ENCODE results near the gene HFE. TPM values are rescaled to one million over a fixed set of nuclear protein-coding genes. Genes with fewer than 3 reads are reported as not detected.
"Not testable (repeated sequence)": the region's sequence is repeated elsewhere in the genome, so short reads cannot be mapped to it uniquely, and the experiment has no call there.

HFE gene
- total and polyA plus RNA-seq, 2 experiments from 2014 or later: 8.6 to 10.8 TPM

DNA sequence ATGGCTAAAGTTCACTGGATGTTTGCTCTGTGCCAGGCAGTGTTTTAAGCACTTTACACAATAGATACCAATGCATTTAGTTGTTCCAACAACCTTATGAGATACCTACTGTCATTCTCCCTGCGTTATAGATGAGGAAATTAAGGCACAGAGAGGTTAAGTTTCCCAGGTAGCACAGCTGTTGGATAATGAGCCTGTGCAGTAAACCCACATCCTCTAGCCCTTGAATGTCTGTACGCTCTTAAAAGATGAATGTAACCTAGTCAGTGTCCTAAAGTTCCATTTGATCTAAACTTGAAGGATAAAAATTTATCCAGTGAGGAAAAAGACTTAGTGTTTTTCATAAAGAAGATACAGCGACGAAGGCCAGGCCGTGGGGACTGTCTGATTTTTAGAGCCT, 28.0 kb downstream of the HFE start:
- H3K36me3 ChIP-seq (ENCODE audit: low read depth): no peaks in the 10 kb centered on the region
- no peak for DNase-seq
- no peaks in the 10 kb centered on the region for H3K9me3 ChIP-seq (ENCODE audit: low read depth)
- in situ Hi-C loops (cut with MboI): no loop called here
- H3K9me2 ChIP-seq (ENCODE audit: insufficient read depth): no peaks in the 10 kb centered on the region
- 89 to 93% methylated on average over 5 of the region's 5 CpGs for WGBS, 2 experiments (ENCODE audit: low coverage in 1 of 2, low lambda C conversion rate in 2 of 2, missing lambda C conversion rate in 2 of 2)
- H2AFZ ChIP-seq: no peak overlapping the region
- no peak overlapping the region for H3K27ac ChIP-seq
- no peaks in the 10 kb centered on the region for H3K27me3 ChIP-seq (replicated peaks; ENCODE audit: insufficient read depth)
- no peaks in the 10 kb centered on the region for H3K79me2 ChIP-seq (ENCODE audit: insufficient read depth)
- no peaks in the 10 kb centered on the region for H3F3A ChIP-seq (ENCODE audit: insufficient read depth)
- no peak overlapping the region for H3K4me2 ChIP-seq (ENCODE audit: unreplicated experiment)
- no peak overlapping the region for H3K4me3 ChIP-seq
- no peak overlapping the region for H3K9ac ChIP-seq
- H4K20me1 ChIP-seq (ENCODE audit: insufficient read depth): no peaks in the 10 kb centered on the region
- TF ChIP-seq EZH2phosphoT487 (IDR thresholded peaks at IDR 0.05; ENCODE audit: insufficient read depth, low read depth): no peak
- TF ChIP-seq EZH2 (IDR thresholded peaks at IDR 0.05; ENCODE audit: insufficient read depth, poor library complexity, severe bottlenecking): no peak
- H3K4me1 ChIP-seq (ENCODE audit: insufficient read depth): no peaks in the 10 kb centered on the region

DNA sequence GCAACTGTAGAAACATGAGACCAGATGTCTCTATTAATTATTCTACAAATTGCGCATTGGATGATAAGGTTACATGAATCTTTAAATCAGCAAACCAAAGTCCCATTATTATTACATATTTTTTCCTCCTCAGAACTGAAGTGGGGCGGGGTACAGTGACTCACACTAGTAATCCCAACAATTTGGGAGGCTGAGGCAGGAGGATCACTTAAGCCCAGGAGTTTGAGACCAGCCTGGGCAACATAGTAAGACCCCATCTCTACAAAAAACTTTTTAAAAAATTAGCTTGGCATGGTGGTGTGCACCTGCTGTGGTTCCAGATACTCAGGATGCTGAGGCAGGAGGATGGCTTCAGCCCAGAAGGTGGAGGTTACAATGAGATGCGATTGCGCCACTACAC, 29.0 kb downstream of the HFE start:
- H3K27me3 ChIP-seq (replicated peaks; ENCODE audit: insufficient read depth): no peaks in the 10 kb centered on the region
- TF ChIP-seq EZH2phosphoT487 (IDR thresholded peaks at IDR 0.05; ENCODE audit: insufficient read depth, low read depth) (no peak), EZH2 (IDR thresholded peaks at IDR 0.05; ENCODE audit: insufficient read depth, poor library complexity, severe bottlenecking) (no peak)
- H3K4me3 ChIP-seq: no peak overlapping the region
- H3F3A ChIP-seq (ENCODE audit: insufficient read depth): no peaks in the 10 kb centered on the region
- H3K9me3 ChIP-seq (ENCODE audit: low read depth): no peaks in the 10 kb centered on the region
- no peaks in the 10 kb centered on the region for H3K36me3 ChIP-seq (ENCODE audit: low read depth)
- no peaks in the 10 kb centered on the region for H3K4me1 ChIP-seq (ENCODE audit: insufficient read depth)
- H3K4me2 ChIP-seq (ENCODE audit: unreplicated experiment): no peak overlapping the region
- H4K20me1 ChIP-seq (ENCODE audit: insufficient read depth): no peaks in the 10 kb centered on the region
- in situ Hi-C loops (cut with MboI): no loop called here
- no peak overlapping the region for H2AFZ ChIP-seq
- no peaks in the 10 kb centered on the region for H3K79me2 ChIP-seq (ENCODE audit: insufficient read depth)
- 85 to 87% methylated on average over 4 of the region's 4 CpGs for WGBS, 2 experiments (ENCODE audit: low coverage in 1 of 2, low lambda C conversion rate in 2 of 2, missing lambda C conversion rate in 2 of 2)
- DNase-seq: no peak
- H3K27ac ChIP-seq: no peak overlapping the region
- H3K9ac ChIP-seq: no peak overlapping the region
- no peaks in the 10 kb centered on the region for H3K9me2 ChIP-seq (ENCODE audit: insufficient read depth)

DNA sequence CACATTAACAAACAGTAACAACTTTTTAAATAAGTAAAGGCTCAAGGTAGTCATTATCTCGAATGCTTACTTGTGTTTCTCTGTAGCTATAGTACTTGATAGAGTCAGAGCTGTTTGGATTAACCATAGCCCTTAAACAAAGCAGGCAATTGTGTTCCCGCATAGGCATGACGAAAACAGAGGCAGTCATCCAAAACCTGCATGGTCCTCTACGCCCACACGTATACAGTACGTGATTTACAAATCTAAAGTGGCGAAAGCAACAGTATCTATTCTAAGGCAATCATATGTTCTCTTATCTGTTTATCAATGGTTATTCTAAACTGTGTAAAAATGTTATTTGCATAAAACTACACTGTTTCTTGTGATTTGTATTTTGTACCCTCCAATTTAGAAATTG, 31.8 kb downstream of the HFE start:
- WGBS, 2 experiments (ENCODE audit: low coverage in 1 of 2, low lambda C conversion rate in 2 of 2, missing lambda C conversion rate in 2 of 2): 88 to 90% methylated on average over 7 of the region's 7 CpGs
- Histone ChIP-seq H3K9me3 (ENCODE audit: low read depth) (no peaks in the 10 kb centered on the region), H4K20me1 (ENCODE audit: insufficient read depth) (no peaks in the 10 kb centered on the region), H2AFZ (no peak overlapping the region), H3K9me2 (ENCODE audit: insufficient read depth) (no peaks in the 10 kb centered on the region), H3K4me1 (ENCODE audit: insufficient read depth) (peaks cover 7% of the 10 kb centered on the region), H3K27me3 (replicated peaks; ENCODE audit: insufficient read depth) (no peaks in the 10 kb centered on the region), H3K27ac (no peak overlapping the region), H3K9ac (no peak overlapping the region), H3K36me3 (ENCODE audit: low read depth) (no peaks in the 10 kb centered on the region), H3K4me2 (ENCODE audit: unreplicated experiment) (no peak overlapping the region), H3F3A (ENCODE audit: insufficient read depth) (peaks cover 18% of the 10 kb centered on the region), H3K79me2 (ENCODE audit: insufficient read depth) (no peaks in the 10 kb centered on the region), H3K4me3 (no peak overlapping the region)
- no peak for DNase-seq
- in situ Hi-C loops (cut with MboI): no loop called here
- TF ChIP-seq EZH2phosphoT487 (IDR thresholded peaks at IDR 0.05; ENCODE audit: insufficient read depth, low read depth): no peak
- no peak for TF ChIP-seq EZH2 (IDR thresholded peaks at IDR 0.05; ENCODE audit: insufficient read depth, poor library complexity, severe bottlenecking)

DNA sequence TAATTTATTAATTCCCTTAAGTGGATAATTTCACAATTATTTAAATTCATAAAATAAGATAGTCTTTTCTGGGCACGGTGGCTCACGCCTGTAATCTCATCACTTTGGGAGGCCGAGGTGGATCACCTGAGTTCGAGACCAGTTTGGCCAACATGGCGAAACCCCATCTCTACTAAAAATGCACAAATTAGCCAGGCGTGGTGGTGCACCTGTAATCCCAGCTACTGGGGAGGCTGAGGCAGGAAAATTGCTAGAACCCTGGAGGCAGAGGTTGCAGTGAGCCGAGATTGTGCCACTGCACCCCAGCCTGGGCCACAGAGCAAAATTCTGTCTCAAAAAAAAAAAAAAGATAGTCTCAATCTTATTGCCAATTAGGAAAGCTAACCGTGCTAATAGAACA, 32.9 kb downstream of the HFE start:
- H3K27ac ChIP-seq; H3K4me3 ChIP-seq; H3K27me3 ChIP-seq (replicated peaks; ENCODE audit: insufficient read depth); H3K9ac ChIP-seq; H2AFZ ChIP-seq; H3K9me3 ChIP-seq (ENCODE audit: low read depth); H3K36me3 ChIP-seq (ENCODE audit: low read depth); H4K20me1 ChIP-seq (ENCODE audit: insufficient read depth); H3K9me2 ChIP-seq (ENCODE audit: insufficient read depth); DNase-seq; H3K4me2 ChIP-seq (ENCODE audit: unreplicated experiment); in situ Hi-C loops (cut with MboI); H3K4me1 ChIP-seq (ENCODE audit: insufficient read depth): not testable (repeated sequence)
- 93 to 95% methylated on average over 8 of the region's 8 CpGs for WGBS, 2 experiments (ENCODE audit: low coverage in 1 of 2, low lambda C conversion rate in 2 of 2, missing lambda C conversion rate in 2 of 2)
- H3F3A ChIP-seq (ENCODE audit: insufficient read depth): peaks cover 27% of the 10 kb centered on the region
- H3K79me2 ChIP-seq (ENCODE audit: insufficient read depth): peaks cover 10% of the 10 kb centered on the region

DNA sequence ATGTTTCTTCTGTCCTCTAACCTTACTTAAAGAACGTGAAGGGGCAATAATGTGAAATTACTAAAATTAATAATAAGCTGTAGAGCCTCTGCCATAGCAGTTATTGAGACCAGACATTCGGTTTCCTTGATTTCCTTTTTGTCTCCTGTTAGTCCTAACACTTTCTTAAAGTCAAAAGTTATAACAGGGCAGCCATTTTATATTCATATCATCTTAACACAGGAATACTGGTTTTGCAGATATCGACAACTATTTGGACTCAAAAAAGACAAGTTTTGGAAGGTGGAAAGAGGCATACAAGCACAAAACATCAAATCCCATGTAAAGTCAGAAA, 33.5 kb downstream of the HFE start:
- WGBS, 2 experiments (ENCODE audit: low coverage in 1 of 2, low lambda C conversion rate in 2 of 2, missing lambda C conversion rate in 2 of 2): 79 to 84% methylated on average over 3 of the region's 3 CpGs
- H3K27ac ChIP-seq: no peak overlapping the region
- H3F3A ChIP-seq (ENCODE audit: insufficient read depth): peaks cover 33% of the 10 kb centered on the region
- no peak overlapping the region for H3K4me2 ChIP-seq (ENCODE audit: unreplicated experiment)
- peaks cover 5% of the 10 kb centered on the region; the same call in 1 of the 2 replicates for H4K20me1 ChIP-seq (ENCODE audit: insufficient read depth)
- no peak overlapping the region for H3K4me3 ChIP-seq
- no peaks in the 10 kb centered on the region for H3K9me2 ChIP-seq (ENCODE audit: insufficient read depth)
- peaks cover 17% of the 10 kb centered on the region for H3K79me2 ChIP-seq (ENCODE audit: insufficient read depth)
- peak overlapping the region; percentile 46 for H2AFZ ChIP-seq
- no peaks in the 10 kb centered on the region for H3K9me3 ChIP-seq (ENCODE audit: low read depth)
- H3K4me1 ChIP-seq (ENCODE audit: insufficient read depth): peaks cover 7% of the 10 kb centered on the region
- in situ Hi-C loops (cut with MboI): no loop called here
- TF ChIP-seq EZH2phosphoT487 (IDR thresholded peaks at IDR 0.05; ENCODE audit: insufficient read depth, low read depth) (no peak), EZH2 (IDR thresholded peaks at IDR 0.05; ENCODE audit: insufficient read depth, poor library complexity, severe bottlenecking) (no peak)
- no peaks in the 10 kb centered on the region for H3K36me3 ChIP-seq (ENCODE audit: low read depth)
- H3K27me3 ChIP-seq (replicated peaks; ENCODE audit: insufficient read depth): no peaks in the 10 kb centered on the region
- H3K9ac ChIP-seq: no peak overlapping the region
- no peak for DNase-seq
